ENCODE results near the gene BRD9.

DNA sequence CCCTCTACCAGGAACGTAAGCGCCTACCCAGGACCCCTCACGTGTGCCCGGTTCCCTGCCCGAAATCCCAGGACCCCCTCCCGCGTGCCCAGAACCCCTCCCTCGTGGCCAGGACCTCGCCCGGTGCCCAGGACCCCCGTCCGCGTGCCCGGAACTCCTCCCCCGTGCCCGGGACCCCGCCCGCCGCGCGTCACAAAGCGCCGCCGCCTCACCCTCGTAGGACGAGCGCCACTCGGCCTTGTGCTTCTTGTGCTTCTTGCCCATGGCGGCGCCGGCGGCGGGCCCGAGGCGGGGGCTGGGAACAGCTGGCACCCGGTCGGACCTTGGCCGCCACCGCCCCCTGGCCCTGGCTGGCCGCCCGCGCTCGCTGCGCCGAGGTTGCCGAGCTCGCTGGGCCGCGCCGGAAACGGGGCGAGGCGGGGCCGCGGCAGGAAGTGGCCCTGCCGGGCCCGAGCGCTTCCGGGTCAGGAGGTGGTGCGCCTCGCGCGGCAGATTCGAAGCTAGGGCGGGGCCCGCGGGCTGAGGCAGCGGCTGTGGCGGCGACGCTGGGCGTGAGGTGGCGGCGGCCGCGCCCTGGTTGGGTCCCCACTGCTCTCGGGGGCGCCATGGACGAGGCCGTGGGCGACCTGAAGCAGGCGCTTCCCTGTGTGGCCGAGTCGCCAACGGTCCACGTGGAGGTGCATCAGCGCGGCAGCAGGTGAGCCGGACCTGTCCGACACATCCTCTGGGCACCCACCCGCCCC, at the start of gene BRD9, which contains the start of gene TRIP13:
- peak; percentile 56 for TF ChIP-seq POLR2A (IDR thresholded peaks at IDR 0.05)
- TF ChIP-seq, protein P1, sequence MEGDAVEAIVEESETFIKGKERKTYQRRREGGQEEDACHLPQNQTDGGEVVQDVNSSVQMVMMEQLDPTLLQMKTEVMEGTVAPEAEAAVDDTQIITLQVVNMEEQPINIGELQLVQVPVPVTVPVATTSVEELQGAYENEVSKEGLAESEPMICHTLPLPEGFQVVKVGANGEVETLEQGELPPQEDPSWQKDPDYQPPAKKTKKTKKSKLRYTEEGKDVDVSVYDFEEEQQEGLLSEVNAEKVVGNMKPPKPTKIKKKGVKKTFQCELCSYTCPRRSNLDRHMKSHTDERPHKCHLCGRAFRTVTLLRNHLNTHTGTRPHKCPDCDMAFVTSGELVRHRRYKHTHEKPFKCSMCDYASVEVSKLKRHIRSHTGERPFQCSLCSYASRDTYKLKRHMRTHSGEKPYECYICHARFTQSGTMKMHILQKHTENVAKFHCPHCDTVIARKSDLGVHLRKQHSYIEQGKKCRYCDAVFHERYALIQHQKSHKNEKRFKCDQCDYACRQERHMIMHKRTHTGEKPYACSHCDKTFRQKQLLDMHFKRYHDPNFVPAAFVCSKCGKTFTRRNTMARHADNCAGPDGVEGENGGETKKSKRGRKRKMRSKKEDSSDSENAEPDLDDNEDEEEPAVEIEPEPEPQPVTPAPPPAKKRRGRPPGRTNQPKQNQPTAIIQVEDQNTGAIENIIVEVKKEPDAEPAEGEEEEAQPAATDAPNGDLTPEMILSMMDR (IDR thresholded peaks at IDR 0.05), result peak in 2 of 4 donors; percentile 11 to 24

All from right lobe of liver (tissue), 4 donors.